ENCODE measurements around the gene TBC1D30.
"Not testable (repeated sequence)": the region's sequence is repeated elsewhere in the genome, so short reads cannot be mapped to it uniquely, and the experiment has no call there.

TBC1D30 gene

GRCh38 chr12:64824500-64825142 lies at the start of gene TBC1D30:
TSS of gene TBC1D30 (plus strand) at chr12:64824647. CDS start at chr12:64824880, 233 bp downstream.
- DNase-seq: peak in 27 of 51 donors; percentile 10 to 77 (median 42)

- DNase-seq: not testable (repeated sequence)
These were observed 49.2 kb upstream of the TBC1D30 start for GRCh38 chr12:64775147-64775736.

- no peak for DNase-seq
These were observed 45.0 kb upstream of the TBC1D30 start for GRCh38 chr12:64779354-64779974.

- peak in 1 of 51 donors; percentile 8 for DNase-seq
These were observed 44.3 kb upstream of the TBC1D30 start for GRCh38 chr12:64780132-64780530.

- peak in 16 of 51 donors; percentile 3 to 55 (median 16) for DNase-seq
These were observed 43.7 kb upstream of the TBC1D30 start for GRCh38 chr12:64780531-64781279.

- DNase-seq: peak in 3 of 51 donors; percentile 2 to 12 (median 7)
These were observed 42.9 kb upstream of the TBC1D30 start for GRCh38 chr12:64781280-64782190.

GRCh38 chr12:64782191-64782876 lies 42.1 kb upstream of the TBC1D30 start:
- DNase-seq: no peak

- DNase-seq: no peak
These were observed 38.6 kb upstream of the TBC1D30 start for GRCh38 chr12:64785838-64786237.

GRCh38 chr12:64790166-64790565 lies 34.3 kb upstream of the TBC1D30 start:
- no peak for DNase-seq

- DNase-seq: no peak
These were observed 33.4 kb upstream of the TBC1D30 start for GRCh38 chr12:64791036-64791435.

GRCh38 chr12:64792128-64792527 lies 32.3 kb upstream of the TBC1D30 start:
- no peak for DNase-seq

- DNase-seq: no peak
These were observed 30.8 kb upstream of the TBC1D30 start for GRCh38 chr12:64793610-64794009.

GRCh38 chr12:64794305-64794704 lies 30.1 kb upstream of the TBC1D30 start:
- no peak for DNase-seq

GRCh38 chr12:64796205-64796845 lies 28.1 kb upstream of the TBC1D30 start:
- peak in 13 of 51 donors; percentile 0 to 41 (median 20) for DNase-seq

GRCh38 chr12:64797156-64797555 lies 27.3 kb upstream of the TBC1D30 start:
- no peak for DNase-seq

- DNase-seq: no peak
These were observed 26.3 kb upstream of the TBC1D30 start for GRCh38 chr12:64798165-64798564.

GRCh38 chr12:64800640-64801039 lies 23.8 kb upstream of the TBC1D30 start:
- no peak for DNase-seq

GRCh38 chr12:64801381-64801780 lies 23.1 kb upstream of the TBC1D30 start:
- no peak for DNase-seq

- DNase-seq: peak in 26 of 51 donors; percentile 4 to 62 (median 24)
These were observed 22.2 kb upstream of the TBC1D30 start for GRCh38 chr12:64802180-64802775.

Data from hypothalamus (tissue), 51 donors.